ENCODE measurements around the gene ALX4.

Gene ALX4

GRCh38 chr11:44315947-44316658 is 6.2 kb upstream of the ALX4 start:
- DNase-seq (ENCODE audit: low read depth): no peak

GRCh38 chr11:44314733-44315132 is 4.8 kb upstream of the ALX4 start:
- no peak for DNase-seq (ENCODE audit: low read depth)

GRCh38 chr11:44313761-44314489 is 4.0 kb upstream of the ALX4 start:
- no peak for DNase-seq (ENCODE audit: low read depth)

- DNase-seq (ENCODE audit: low read depth): no peak
Measured at GRCh38 chr11:44312876-44313275, 2.9 kb upstream of the ALX4 start.

- no peak for DNase-seq (ENCODE audit: low read depth)
Measured at GRCh38 chr11:44311339-44312261, 1.7 kb upstream of the ALX4 start.

- DNase-seq (ENCODE audit: low read depth): no peak
Measured at GRCh38 chr11:44310463-44311272, 729 bp upstream of the ALX4 start.

GRCh38 chr11:44310206-44310462 is 195 bp upstream of the ALX4 start:
- no peak for DNase-seq (ENCODE audit: low read depth)

GRCh38 chr11:44308923-44309477 is 939 bp downstream of the ALX4 start:
- DNase-seq (ENCODE audit: low read depth): no peak

GRCh38 chr11:44308256-44308922 is 1.6 kb downstream of the ALX4 start:
- no peak for DNase-seq (ENCODE audit: low read depth)

- no peak for DNase-seq (ENCODE audit: low read depth)
Measured at GRCh38 chr11:44307340-44308099, 2.4 kb downstream of the ALX4 start.

GRCh38 chr11:44306918-44307244 is 3.1 kb downstream of the ALX4 start:
- DNase-seq (ENCODE audit: low read depth): no peak

GRCh38 chr11:44306052-44306917 is 3.7 kb downstream of the ALX4 start:
- no peak for DNase-seq (ENCODE audit: low read depth)

- DNase-seq (ENCODE audit: low read depth): no peak
Measured at GRCh38 chr11:44305470-44306051, 4.4 kb downstream of the ALX4 start.

GRCh38 chr11:44305026-44305469 is 4.9 kb downstream of the ALX4 start:
- DNase-seq (ENCODE audit: low read depth): no peak

- no peak for DNase-seq (ENCODE audit: low read depth)
Measured at GRCh38 chr11:44304091-44305025, 5.6 kb downstream of the ALX4 start.

GRCh38 chr11:44303401-44303938 is 6.5 kb downstream of the ALX4 start:
- DNase-seq (ENCODE audit: low read depth): no peak

GRCh38 chr11:44301564-44302271 is 8.2 kb downstream of the ALX4 start:
- DNase-seq (ENCODE audit: low read depth): no peak
